KMS-11 (cell line): ENCODE data around the gene PTGS1.
A peak's percentile ranks its signal among the peaks of the same experiment; 100 is the strongest.
"Not testable (repeated sequence)": the region's sequence is repeated elsewhere in the genome, so short reads cannot be mapped to it uniquely, and the experiment has no call there.

Experiments used
- H2AFZ ChIP-seq: fragments of 200-600 bp; sonication (generic); 2 replicates; pipeline ENCODE4 v1.6.1; 2016; ENCODE audit warnings: antibody characterized with exemption, mixed run types, low read depth
- H3K27ac ChIP-seq: fragments of 200-600 bp; sonication (generic); 2 replicates; pipeline ENCODE4 v1.6.1; 2016; ENCODE audit warnings: mild to moderate bottlenecking, mixed run types
- H3K27me3 ChIP-seq: fragments of 200-600 bp; sonication (generic); 2 replicates; pipeline ENCODE4 v1.6.1; 2017; ENCODE audit warnings: mild to moderate bottlenecking, low read depth, mixed run types, moderate library complexity; ENCODE audit not compliant: insufficient read depth
- H3K36me3 ChIP-seq: fragments of 200-600 bp; sonication (generic); 2 replicates; pipeline ENCODE4 v1.6.1; 2017; ENCODE audit warnings: mild to moderate bottlenecking, mixed run types; ENCODE audit not compliant: insufficient read depth
- H3K4me1 ChIP-seq: fragments of 200-600 bp; sonication (generic); 2 replicates; pipeline ENCODE4 v1.6.1; 2016; ENCODE audit warnings: mild to moderate bottlenecking, low read depth, mixed run types; ENCODE audit not compliant: poor library complexity, severe bottlenecking
- H3K4me2 ChIP-seq: fragments of 200-600 bp; sonication (generic); 2 replicates; pipeline ENCODE4 v1.7.0; 2016; ENCODE audit warnings: mild to moderate bottlenecking, mixed run types
- H3K4me3 ChIP-seq: fragments of 200-600 bp; sonication (generic); IDR thresholded peaks from 2 replicates; pipeline ENCODE4 v1.6.1; 2017; ENCODE audit warnings: low read depth, low read length, mixed read lengths; ENCODE audit not compliant: insufficient read depth
- H3K79me2 ChIP-seq: fragments of 200-600 bp; sonication (generic); 2 replicates; pipeline ENCODE4 v1.6.1; 2016; ENCODE audit warnings: low read depth, mixed run types; ENCODE audit not compliant: insufficient read depth
- H3K9ac ChIP-seq: fragments of 200-600 bp; sonication (generic); 2 replicates; pipeline ENCODE4 v1.6.1; 2016; ENCODE audit warnings: mild to moderate bottlenecking, mixed run types
- H4K20me1 ChIP-seq: fragments of 200-600 bp; sonication (generic); 2 replicates; pipeline ENCODE4 v1.6.1; 2016; ENCODE audit warnings: mild to moderate bottlenecking, mixed run types; ENCODE audit not compliant: insufficient read depth
- CTCF ChIP-seq: fragments of 200-600 bp; sonication (generic); conservative IDR thresholded peaks from 2 replicates; pipeline ENCODE4 v1.6.1; 2017; ENCODE audit warnings: low read depth, mild to moderate bottlenecking, antibody characterized with exemption, low read length, moderate library complexity, mixed read lengths

The PTGS1 gene

GRCh38 chr9:122370869-122371755 lies at the start of gene PTGS1:
PTGS1 (plus strand) TSS chr9:122371024; CDS start chr9:122371085, 61 bp downstream.
- H3K79me2 ChIP-seq: no peaks in the 10 kb centered on the region
- H3K9ac ChIP-seq: no peak within 1 kb of the TSS
- peak within 1 kb of the TSS; percentile 48; the same call in 1 of the 2 replicates for H3K4me2 ChIP-seq
- H3K36me3 ChIP-seq: no peaks in the 10 kb centered on the region
- no peak for TF ChIP-seq CTCF
- no peak within 1 kb of the TSS for H3K27ac ChIP-seq
- no peaks in the 10 kb centered on the region for H3K27me3 ChIP-seq
- H3K4me1 ChIP-seq: no peaks in the 10 kb centered on the region
- H3K4me3 ChIP-seq: no peak within 1 kb of the TSS
- peak within 1 kb of the TSS; percentile 66 for H2AFZ ChIP-seq
- no peaks in the 10 kb centered on the region for H4K20me1 ChIP-seq

- no peak overlapping the region for H3K9ac ChIP-seq
- H3K4me3 ChIP-seq: no peak overlapping the region
- H2AFZ ChIP-seq: no peak overlapping the region
- H4K20me1 ChIP-seq: peaks cover 3% of the 10 kb centered on the region; the same call in 1 of the 2 replicates
- TF ChIP-seq CTCF: no peak
- no peaks in the 10 kb centered on the region for H3K27me3 ChIP-seq
- H3K27ac ChIP-seq: no peak overlapping the region
- H3K4me1 ChIP-seq: peaks cover 63% of the 10 kb centered on the region
- H3K4me2 ChIP-seq: no peak overlapping the region
- no peaks in the 10 kb centered on the region for H3K79me2 ChIP-seq
- H3K36me3 ChIP-seq: no peaks in the 10 kb centered on the region
Measured at GRCh38 chr9:122322553-122322952, 48.3 kb upstream of the PTGS1 start.

- H3K27me3 ChIP-seq, H3K36me3 ChIP-seq, H3K9ac ChIP-seq, H2AFZ ChIP-seq, H4K20me1 ChIP-seq, H3K4me3 ChIP-seq, H3K27ac ChIP-seq, H3K79me2 ChIP-seq: not testable (repeated sequence)
- H3K4me2 ChIP-seq: peak overlapping the region; percentile 15; the same call in 1 of the 2 replicates
- H3K4me1 ChIP-seq: peaks cover 77% of the 10 kb centered on the region
Measured at GRCh38 chr9:122324665-122325064, 46.2 kb upstream of the PTGS1 start.

GRCh38 chr9:122325124-122325523 lies 45.7 kb upstream of the PTGS1 start:
- H3K36me3 ChIP-seq: no peaks in the 10 kb centered on the region
- no peak overlapping the region for H3K9ac ChIP-seq
- no peak overlapping the region for H3K4me3 ChIP-seq
- no peak overlapping the region for H2AFZ ChIP-seq
- H4K20me1 ChIP-seq: peaks cover 8% of the 10 kb centered on the region; the same call in 1 of the 2 replicates
- no peak for TF ChIP-seq CTCF
- H3K4me2 ChIP-seq: peak overlapping the region; percentile 15; the same call in 1 of the 2 replicates
- no peaks in the 10 kb centered on the region for H3K27me3 ChIP-seq
- H3K27ac ChIP-seq: no peak overlapping the region
- H3K79me2 ChIP-seq: no peaks in the 10 kb centered on the region
- peaks cover 75% of the 10 kb centered on the region for H3K4me1 ChIP-seq

- Histone ChIP-seq H3K4me1 (peaks cover 57% of the 10 kb centered on the region), H3K79me2 (no peaks in the 10 kb centered on the region), H3K27ac (peak overlapping the region; percentile 38; the same call in 1 of the 2 replicates), H3K9ac (no peak overlapping the region), H3K36me3 (no peaks in the 10 kb centered on the region), H3K27me3 (no peaks in the 10 kb centered on the region), H3K4me2 (peak overlapping the region; percentile 61), H3K4me3 (no peak overlapping the region), H4K20me1 (peaks cover 8% of the 10 kb centered on the region; the same call in 1 of the 2 replicates), H2AFZ (no peak overlapping the region)
- no peak for TF ChIP-seq CTCF
Measured at GRCh38 chr9:122327175-122327574, 43.6 kb upstream of the PTGS1 start.
